Kidney epithelial cell (primary cell): ENCODE data around the gene FAH. TPM values are rescaled to one million over a fixed set of nuclear protein-coding genes. Genes with fewer than 3 reads are reported as not detected.

Experiments used
- DNase-seq: peaks from one replicate; pipeline ENCODE4 v3.0.0-alpha.2; 2010; ENCODE audit warnings: low read depth
- H3K27me3 ChIP-seq: 2 replicates; pipeline ENCODE4 v1.6.0; 2011; ENCODE audit warnings: low read length; ENCODE audit not compliant: control insufficient read depth, insufficient read depth
- H3K36me3 ChIP-seq: 2 replicates; pipeline ENCODE4 v1.5.1; 2011; ENCODE audit warnings: low read length; ENCODE audit not compliant: control insufficient read depth, insufficient read depth
- H3K4me3 ChIP-seq: 2 replicates; pipeline ENCODE4 v1.5.1; 2011; ENCODE audit warnings: low read depth, mild to moderate bottlenecking, control low read depth, low read length
- CTCF ChIP-seq: IDR thresholded peaks from 2 replicates; pipeline ENCODE4 v1.5.1; 2011; ENCODE audit warnings: mild to moderate bottlenecking, moderate library complexity, low read length, control low read depth, inconsistent platforms; ENCODE audit not compliant: insufficient read depth, poor library complexity, severe bottlenecking
- total RNA-seq: library from RNA; depleted of rRNA; stranded (reverse); fragments of >200 nt; gene quantifications from 2 replicates; pipeline ENCODE4 v1.2.3, GENCODE V29; 2015

FAH gene
- total RNA-seq, 1 donor from 2014 or later, result 21.1 TPM

GRCh38 chr15:80214910-80215309 lies 62.1 kb downstream of the FAH start:
- no peaks in the 10 kb centered on the region for H3K36me3 ChIP-seq
- DNase-seq, result no peak
- no peak for TF ChIP-seq CTCF
- no peaks in the 10 kb centered on the region for H3K27me3 ChIP-seq
- H3K4me3 ChIP-seq, result no peak overlapping the region

- Histone ChIP-seq H3K4me3 (no peak overlapping the region), H3K27me3 (no peaks in the 10 kb centered on the region), H3K36me3 (no peaks in the 10 kb centered on the region)
- DNase-seq, result no peak
- no peak for TF ChIP-seq CTCF
Measured at GRCh38 chr15:80216141-80216540, 63.3 kb downstream of the FAH start.

GRCh38 chr15:80216911-80217310 lies 64.1 kb downstream of the FAH start:
- TF ChIP-seq CTCF, result no peak
- Histone ChIP-seq H3K27me3 (no peaks in the 10 kb centered on the region), H3K36me3 (no peaks in the 10 kb centered on the region), H3K4me3 (no peak overlapping the region)
- DNase-seq, result no peak

- Histone ChIP-seq H3K36me3 (no peaks in the 10 kb centered on the region), H3K4me3 (no peak overlapping the region), H3K27me3 (no peaks in the 10 kb centered on the region)
- DNase-seq, result no peak
- no peak for TF ChIP-seq CTCF
Measured at GRCh38 chr15:80217327-80217900, 64.6 kb downstream of the FAH start.

GRCh38 chr15:80219955-80220354 lies 67.2 kb downstream of the FAH start:
- DNase-seq, result no peak
- Histone ChIP-seq H3K27me3 (no peaks in the 10 kb centered on the region), H3K4me3 (no peak overlapping the region), H3K36me3 (no peaks in the 10 kb centered on the region)
- TF ChIP-seq CTCF, result no peak

- H3K36me3 ChIP-seq, result no peaks in the 10 kb centered on the region
- peak; percentile 23 for DNase-seq
- no peaks in the 10 kb centered on the region for H3K27me3 ChIP-seq
- no peak for TF ChIP-seq CTCF
- H3K4me3 ChIP-seq, result no peak overlapping the region
Measured at GRCh38 chr15:80228959-80229610, 76.3 kb downstream of the FAH start.
